ENCODE data around the gene EXOSC2.

Gene EXOSC2, protein sequence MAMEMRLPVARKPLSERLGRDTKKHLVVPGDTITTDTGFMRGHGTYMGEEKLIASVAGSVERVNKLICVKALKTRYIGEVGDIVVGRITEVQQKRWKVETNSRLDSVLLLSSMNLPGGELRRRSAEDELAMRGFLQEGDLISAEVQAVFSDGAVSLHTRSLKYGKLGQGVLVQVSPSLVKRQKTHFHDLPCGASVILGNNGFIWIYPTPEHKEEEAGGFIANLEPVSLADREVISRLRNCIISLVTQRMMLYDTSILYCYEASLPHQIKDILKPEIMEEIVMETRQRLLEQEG

DNA sequence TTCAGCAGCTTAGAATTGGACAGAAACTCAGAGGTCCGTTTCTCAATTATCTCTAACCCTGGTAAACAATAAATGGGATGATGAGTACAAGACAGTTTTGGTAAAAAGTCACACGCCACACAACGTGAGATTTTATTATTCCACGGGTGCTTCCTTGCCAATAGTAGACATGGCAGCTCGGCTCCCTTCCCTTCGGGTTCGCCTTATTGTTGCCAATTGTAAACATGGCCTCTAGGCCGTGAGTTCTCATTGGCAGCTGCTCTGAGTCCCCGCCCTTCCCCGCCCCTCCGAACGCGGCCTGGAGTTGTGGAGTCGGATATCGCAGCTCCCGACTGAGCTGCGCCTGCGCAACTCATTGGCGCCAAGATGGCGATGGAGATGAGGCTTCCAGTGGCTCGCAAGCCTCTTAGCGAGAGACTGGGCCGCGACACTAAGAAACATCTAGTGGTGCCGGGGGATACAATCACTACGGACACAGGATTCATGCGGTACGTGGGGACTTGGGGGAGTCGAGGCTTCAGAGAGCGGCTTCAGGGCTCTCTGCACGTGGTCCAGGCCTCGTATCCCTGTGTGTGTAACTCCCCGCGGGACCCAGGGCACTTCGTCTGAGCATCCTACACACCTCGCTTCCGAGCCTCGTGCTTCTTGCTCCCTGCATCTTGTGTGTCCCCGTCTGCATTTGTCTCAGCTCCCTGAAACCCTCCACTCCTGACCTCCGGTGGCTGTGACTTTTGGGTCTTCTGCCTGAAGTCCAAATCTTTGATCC is at the start of gene EXOSC2:
TSS of gene EXOSC2 (plus strand) at position 355 of the 766 bp plus-strand sequence. CDS start at position 367, 12 bp downstream.
- peak; percentile 99 for DNase-seq (ENCODE audit: low spot score)

DNA sequence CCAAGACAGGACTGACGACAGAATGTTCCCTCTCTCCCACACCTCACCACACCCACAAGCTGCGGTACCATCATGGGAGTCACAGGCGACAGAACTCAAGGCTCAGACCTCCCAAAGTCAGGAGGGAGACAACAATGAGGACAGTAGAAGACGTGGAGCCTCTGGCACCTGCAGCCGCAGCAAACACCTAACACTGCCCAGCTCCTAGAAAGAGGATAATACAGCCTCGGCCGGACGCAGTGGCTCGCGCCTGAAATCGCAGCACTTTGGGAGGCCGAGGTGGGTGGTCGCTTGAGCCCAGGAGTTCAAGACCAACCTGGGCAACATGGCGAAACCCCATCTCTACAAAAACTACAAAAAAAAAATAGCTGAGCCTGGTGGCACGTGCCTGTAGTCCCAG is 42.4 kb upstream of the EXOSC2 start:
- no peak for DNase-seq (ENCODE audit: low spot score)

DNA sequence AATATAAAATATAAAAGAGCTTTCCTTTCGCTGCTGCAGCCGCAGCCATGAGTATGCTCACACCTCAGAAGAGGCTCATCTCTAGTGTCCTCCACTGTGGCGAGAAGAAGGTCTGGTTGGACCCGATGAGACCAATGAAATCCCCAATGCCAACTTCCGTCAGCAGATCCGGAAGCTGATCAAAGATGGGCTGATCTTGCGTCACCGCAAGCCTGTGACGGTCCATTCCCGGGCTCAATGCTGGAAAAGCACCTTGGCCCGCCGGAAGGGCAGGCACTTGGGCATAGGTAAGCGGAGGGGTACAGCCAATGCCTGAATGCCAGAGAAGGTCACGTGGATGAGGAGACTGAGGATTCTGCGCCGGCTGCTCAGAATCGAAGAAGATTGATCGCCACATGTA is 41.8 kb upstream of the EXOSC2 start:
- DNase-seq (ENCODE audit: low spot score) = no peak

DNA sequence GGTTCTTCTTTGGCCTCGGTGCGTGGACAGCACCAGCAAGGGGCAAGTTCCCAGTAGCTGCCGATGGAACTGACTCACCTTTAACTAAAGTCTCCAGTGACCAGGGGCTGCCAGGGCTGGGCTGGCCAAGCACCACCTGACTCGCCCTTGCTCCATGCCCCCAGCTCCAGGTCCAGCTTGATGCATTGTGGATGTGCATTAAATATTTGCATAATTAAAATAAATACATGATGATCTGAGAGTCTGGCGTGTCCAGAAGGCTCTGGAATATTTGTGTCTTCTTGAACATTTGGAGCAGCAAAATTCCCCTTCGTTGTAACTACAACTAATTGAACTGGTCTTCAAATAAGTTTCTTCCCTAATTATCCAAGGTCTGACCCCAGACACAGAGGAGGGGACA is 38.7 kb upstream of the EXOSC2 start:
- DNase-seq (ENCODE audit: low spot score) = no peak

DNA sequence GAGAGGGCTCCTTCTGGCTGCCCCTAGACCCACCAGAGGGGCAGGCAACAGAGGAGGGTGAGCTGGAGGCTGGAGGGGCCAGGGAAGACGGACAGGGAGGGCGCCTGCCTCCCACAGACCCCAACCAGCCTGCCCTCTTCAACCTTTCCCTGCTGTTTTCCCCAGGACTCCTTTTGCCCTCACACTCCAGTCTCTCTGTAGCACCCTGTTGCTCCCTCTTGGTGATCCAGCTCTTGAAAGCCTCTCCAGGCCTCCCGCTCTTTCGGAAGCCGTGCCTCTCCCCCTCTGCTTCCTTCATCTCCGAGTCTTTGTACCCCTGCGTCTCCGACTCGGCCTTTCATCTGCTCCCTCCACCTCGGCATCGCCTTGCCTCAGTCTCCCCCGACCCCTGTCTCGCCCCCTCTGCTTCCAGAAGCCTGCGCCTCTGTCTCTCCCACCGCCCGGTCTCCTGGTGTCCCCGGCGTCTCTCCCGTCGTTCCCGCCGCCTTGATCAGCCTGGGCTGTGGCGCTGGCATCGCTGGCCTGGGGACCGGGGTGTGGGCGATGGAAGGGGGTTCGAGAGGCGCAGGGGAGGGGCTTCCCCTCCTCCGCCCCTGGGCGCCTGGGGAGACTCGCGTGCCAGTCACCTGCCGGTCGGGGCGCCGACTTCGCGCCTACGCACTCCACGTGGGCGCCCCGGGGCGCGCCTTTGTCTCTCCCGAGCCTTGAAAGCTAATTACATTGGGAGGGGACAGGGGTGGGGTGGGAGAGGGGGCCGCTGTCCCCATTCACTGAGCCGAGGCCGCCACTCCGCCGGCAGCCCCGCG is 34.5 kb upstream of the EXOSC2 start:
- no peak for DNase-seq (ENCODE audit: low spot score)

DNA sequence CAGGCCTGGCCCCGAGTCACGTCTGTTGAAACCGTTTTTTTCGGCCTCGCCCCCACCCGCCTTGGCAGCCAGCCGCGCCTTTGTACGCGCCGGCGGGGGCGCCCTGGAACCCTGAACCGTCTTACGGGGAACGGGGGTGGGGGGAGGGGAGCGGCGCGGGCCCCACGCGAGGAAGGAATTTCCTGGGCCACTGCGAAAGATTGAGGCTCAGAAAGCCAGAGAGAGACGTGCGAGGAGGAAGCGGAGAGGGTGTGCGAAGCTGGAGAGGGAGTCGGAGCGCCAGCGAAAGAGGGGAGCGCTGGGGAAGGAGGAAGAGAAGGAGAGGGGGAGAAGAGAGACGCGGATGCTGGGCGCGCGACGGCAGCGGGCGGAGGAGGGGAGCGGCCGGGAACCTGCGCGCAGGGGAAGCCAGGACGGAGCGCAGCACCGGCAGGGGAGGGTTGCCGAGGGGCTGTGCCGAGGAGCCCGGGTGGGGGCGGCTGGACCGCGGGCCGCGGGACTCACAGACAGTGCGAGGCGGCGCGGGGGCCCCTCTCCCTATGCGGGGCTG is 33.8 kb upstream of the EXOSC2 start:
- no peak for DNase-seq (ENCODE audit: low spot score)

DNA sequence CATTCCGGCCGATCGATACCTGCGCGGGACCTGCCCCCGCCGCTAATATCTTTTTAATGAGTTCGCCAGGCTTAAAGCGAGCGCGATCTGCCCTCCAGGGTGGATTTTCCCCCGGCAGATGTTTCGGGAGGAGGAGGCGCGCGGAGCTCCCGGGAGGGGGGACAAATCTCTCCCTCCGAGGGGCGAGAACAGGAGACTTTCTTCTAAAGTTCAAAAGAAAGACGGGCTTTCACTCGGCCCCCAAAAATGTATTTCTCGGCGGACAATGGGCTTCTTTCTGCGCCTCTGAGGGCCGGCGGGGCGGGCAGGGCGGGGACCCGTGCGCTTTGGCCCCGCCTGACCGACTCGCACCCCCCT is 33.3 kb upstream of the EXOSC2 start:
- DNase-seq (ENCODE audit: low spot score) = no peak

DNA sequence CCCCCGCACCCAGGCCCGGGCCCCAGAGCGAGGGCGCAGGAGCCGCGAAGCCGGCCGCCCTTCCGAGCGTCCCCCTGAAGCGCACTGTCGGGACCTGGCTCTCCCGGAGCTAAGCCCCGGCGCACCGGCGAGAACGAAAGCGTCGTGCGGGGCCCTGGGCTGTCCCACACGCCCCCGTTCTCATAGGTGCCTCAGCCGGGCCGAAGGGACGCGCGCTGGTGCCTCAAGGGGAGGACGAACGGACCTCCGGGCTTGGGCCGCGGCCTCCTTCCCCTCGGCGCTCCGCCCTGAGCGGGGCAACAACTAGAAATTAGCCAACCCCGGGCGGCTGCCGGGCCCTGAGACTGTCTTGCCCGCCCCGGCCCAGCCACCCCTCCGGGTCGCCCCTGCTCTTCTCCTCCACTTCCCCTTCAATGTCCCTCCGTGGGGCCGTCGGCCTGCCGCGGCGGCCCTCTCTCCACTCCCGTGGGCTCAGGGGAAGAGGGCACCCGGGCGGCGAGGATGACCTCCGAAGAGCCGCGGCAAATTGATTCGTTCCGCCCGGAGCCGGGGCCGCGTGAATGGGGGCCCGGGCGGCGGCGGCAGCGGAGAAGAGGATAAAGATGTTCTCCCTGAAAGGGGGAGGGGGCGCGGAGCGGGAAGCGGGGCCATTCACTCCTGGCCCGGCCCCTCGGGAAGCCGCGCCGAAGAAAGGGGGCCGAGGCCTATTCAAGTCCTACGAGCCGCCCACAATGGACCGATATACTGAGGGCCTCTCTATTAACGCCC is 32.7 kb upstream of the EXOSC2 start:
- no peak for DNase-seq (ENCODE audit: low spot score)

DNA sequence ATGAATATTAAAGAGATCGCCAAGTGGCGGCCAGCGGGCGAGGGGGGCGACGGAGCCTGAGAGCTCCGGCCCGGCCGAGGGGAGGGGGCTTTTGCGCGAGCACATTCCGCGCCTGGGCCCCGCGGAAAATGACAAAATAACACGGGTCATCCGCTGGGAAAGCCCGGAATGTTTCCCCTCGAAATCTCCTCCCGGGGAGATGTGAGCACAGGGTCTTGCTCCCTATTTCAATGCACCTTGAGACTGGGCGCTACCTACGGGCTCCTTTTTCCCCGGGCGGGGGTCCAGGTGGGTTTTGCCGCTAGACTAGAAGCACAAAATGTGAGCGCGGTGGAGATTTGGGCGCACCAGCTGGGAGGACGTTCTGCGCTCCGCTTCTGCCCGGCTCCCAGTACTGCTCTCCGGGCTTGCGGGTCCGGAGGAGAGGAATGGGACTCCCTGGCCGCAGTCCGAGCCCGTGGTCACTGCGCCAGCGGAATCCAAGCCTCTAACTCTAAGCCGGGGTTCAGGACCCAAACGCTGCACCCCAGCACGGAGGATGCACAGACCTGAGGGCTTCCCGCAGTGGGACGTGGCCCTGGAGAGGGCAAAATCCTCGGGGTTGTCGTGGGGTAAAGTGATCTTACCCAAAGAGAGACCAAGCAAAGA is 32.0 kb upstream of the EXOSC2 start:
- DNase-seq (ENCODE audit: low spot score) = no peak

DNA sequence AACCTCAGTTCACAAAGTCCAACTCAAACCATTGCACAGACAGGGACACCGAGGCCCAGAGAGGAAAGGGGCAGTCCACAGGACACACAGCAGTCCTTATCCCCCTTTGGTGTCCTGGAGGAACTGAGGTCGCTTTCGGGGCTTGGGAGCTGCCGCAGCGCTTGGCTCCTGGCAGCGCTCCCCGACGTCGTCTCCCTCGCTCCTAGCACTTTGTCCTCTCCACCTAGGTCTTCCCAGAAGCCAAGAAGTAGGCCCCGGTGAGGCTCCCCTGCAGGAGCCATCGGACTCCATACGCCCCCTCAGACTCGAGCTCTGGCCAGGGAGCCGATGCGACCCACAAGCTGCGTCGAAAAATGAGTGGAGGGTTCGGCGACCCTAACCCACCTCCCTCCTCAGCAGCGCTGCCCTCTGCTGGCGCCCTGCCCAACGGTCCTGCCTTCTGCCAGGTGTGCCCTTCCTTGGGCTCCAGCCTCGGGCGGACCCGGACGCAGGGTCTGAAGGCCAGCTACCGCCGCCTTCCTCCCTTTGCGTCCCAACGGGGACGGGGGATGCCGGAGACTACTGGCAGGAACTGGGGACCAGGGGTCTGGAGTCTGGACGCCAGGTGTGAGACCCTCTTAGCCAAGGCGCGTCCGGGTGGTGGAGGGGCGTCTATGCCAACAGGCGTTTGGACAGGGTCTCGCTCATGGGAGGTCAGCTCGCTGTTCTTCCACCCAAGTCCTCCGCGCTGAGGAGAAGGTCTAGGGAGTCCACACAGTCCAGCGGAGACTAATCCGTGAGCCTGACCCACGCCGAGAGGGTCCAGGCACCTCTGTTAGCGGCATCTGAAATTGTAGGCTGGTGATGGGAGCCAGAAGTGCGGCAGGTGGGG is 31.2 kb upstream of the EXOSC2 start:
- no peak for DNase-seq (ENCODE audit: low spot score)

DNA sequence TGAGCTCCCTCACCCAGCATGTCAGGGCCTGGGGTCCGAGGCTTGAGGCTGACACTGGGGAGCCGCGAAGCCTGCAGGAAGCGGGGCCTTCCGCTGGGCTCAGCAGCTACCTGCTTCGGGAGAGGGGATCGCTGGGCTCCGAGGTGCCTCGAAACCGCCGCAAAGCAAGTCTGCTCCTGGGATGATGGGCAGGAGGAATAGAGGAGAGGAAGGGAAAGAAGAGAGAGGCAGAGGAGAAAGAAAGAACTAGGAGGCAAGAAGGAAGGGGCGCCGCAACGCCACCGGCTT is 30.7 kb upstream of the EXOSC2 start:
- no peak for DNase-seq (ENCODE audit: low spot score)

DNA sequence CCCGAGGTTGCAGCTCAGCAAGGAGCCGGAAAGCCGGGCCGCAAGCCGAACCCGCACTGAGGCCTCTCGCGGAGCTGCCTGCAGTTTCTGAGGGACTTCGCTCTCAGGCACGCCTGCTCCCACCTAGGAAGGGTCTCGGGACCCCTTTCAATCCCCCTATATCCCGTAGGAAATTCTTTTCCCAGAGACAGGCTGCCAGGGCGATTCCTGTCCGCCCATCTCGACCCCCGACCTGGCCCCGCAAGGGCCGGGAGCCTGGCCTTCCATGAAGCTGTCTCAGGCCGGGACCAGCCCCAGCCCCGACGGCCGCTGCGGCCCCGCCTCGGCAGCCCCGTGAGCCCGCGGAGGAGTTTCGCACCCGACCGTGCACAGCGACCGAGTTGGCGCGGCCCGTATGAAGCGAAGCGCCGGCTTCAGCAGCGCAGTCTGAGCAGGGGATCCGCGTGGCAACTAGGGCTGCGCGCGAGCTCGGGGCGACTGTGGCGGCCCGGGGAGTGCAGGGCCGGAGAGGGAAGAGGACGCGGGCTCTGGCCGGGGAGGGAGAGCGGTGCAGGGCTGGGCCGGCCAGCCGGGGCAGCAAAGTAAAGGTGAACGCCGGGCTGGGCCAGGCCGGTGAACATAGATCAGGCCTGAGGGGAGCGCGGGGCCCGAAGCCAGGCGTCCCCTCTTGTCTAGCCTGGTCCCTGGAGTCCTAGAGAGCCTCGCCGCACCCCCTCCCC is 30.2 kb upstream of the EXOSC2 start:
- no peak for DNase-seq (ENCODE audit: low spot score)

DNA sequence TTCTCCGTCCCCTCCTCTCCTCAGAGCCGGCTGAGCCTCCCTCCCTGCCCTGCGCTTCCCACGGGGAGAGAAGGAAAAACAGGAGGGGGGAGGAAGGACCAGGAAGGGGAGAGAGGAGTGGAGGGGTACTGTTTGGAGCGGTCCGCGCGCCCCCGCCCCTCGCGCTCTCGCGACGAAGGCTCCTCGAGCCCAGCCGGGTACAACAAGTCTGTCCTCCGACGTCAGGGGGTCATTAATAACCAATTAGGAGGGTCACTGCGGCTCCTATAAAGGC is 29.7 kb upstream of the EXOSC2 start:
- no peak for DNase-seq (ENCODE audit: low spot score)

DNA sequence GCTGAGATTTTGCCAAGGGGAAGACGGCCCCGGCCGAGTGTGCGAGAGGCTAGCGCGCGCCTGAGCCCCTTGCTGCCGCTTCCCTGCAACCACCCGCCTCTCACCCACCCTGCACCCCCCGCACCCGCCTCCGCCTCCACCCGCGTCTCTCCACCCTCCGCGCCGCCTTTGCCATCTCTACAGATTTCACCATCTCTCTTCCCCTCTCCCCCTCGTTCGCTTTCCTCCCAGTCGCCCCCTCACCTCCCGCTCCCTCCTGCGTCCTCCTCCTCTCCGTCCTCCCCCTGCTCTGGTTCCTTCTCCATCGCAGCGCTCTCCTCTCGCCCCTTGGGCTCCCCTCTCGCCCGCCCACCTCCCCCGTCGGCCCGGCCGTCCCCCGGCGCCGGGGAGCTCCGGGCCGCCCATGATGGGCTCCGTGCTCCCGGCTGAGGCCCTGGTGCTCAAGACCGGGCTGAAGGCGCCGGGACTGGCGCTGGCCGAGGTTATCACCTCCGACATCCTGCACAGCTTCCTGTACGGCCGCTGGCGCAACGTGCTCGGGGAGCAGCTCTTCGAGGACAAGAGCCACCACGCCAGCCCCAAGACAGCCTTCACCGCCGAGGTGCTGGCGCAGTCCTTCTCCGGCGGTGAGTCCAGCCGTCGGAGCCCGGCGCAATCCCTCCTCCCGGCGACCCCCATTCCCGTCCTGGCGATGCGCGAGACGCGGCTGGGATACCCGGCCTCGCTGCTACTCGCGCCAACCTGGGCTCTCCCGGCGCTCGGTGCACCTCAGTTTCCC is 29.1 kb upstream of the EXOSC2 start, which contains the start of gene PRDM12:
TSS of gene PRDM12 (plus strand) at position 344 of the 778 bp plus-strand sequence. CDS start at position 404, 60 bp downstream.
- DNase-seq (ENCODE audit: low spot score) = no peak

DNA sequence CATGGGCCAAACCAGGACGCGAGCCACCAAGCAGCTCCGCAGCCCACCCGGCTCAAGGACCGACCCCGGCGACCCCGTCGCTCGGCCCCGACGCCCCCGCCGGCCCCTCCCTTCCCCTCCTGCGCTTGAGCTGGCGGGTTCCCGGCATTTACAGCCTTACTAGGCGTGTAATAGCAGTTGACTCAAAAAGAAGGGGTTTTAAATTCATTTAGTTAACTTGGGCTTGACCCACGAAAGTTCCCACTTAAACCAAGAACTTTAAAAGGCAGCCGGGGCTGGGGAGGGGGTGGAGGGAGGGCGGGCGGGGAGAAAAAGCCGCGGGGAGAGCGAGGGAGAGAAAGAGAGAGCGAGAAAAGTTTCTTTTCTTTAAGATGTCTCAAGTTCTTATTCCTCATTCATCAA is 28.6 kb upstream of the EXOSC2 start:
- DNase-seq (ENCODE audit: low spot score) = no peak

DNA sequence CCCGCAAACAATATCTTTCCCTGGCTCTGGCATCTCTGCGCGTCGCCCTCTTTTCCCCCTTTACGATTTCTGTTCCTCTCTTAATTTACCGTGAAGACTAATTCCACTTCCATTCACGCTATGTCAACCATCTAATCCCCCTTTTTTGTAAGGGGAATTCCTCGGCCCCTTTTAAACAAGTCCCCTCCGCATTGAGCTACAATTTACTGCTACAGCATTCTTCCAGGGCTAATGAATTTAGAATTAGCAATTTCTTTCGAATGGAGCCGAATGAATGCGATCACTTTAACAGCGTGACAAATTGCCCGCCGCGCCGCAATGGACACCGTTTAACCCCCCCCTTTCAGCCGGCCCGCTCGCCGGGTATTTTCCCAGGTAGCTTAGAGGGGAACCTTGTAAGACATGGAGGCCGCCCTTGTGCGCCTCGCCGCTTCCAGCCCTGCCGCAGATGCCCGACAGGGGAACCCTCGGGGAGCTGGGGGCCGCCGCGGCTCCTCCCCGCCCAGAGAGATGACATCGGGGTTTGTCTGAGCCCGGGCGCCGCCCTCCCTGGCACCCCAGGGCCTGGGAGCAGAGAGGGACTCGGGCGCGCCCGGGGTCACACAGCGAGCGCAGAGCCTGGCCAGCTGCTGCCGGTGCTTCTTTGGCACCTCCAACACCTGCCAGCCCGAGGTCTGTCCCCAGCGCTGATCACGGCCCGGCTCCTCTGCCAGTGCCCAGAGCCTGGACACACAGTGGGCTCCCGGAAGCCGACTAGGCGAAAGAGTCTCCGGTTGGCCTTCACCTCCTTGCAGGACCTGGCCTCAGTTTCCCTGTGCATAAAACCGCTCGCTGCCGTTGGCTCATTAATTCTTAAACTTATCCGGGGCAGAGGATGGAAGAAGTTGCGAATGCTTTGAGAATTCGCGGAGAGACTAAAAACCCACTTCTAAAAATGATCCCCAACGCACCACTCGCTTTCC is 27.9 kb upstream of the EXOSC2 start:
- no peak for DNase-seq (ENCODE audit: low spot score)

DNA sequence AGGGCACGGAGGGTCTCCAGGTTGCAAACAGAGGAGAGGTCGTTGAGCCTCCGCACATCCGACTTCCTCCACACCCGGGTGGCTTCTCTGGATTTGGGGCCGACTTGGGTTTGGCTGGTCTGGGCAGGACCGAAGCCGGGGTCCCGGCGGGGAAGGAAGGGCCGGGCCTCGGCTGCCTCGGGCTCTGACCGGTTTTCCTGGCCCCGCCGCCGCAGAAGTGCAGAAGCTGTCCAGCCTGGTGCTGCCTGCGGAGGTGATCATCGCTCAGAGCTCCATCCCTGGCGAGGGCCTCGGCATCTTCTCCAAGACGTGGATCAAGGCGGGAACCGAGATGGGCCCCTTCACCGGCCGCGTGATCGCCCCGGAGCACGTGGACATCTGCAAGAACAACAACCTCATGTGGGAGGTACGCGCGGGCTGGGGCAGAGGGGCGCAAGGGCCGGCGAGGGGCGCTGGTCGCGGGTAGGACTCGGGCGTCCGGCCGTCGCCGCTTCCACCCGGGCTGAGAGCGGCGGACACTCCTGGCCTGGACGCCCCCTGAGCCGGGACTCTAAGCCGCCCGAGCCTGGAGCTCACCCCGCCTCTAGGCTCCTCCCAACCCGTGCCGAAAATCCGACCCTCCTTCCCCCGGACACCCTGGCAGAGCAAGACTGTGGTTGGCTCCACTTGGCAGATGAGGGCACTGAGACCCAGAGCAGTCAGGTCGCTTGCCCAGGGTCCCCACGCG is 27.0 kb upstream of the EXOSC2 start:
- no peak for DNase-seq (ENCODE audit: low spot score)

DNA sequence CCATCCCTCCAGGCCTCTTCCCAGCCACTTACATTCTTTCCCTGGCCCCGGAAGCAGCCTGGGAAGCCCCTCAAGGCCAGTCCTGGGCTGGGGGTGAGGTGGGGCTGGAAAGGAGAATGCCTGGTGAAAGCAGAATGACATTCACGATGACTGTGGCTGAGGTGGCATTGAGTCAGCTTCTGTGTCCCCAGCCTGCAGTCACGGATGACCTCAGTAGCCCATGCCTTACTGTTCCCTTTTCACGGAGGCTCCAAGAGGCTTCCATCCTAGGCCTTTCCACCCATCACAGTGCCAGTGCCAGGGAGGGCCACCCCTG is 26.5 kb upstream of the EXOSC2 start:
- DNase-seq (ENCODE audit: low spot score) = peak; percentile 46

All from kidney capillary endothelial cell (primary cell).